HG03025 (cell line): ENCODE data around the gene CD58.
"Not testable (repeated sequence)": the region's sequence is repeated elsewhere in the genome, so short reads cannot be mapped to it uniquely, and the experiment has no call there.

Experiments
- ATAC-seq: cut with Tn5 transposase; IDR thresholded peaks from one replicate; pipeline ENCODE4 v1.9.1; 2021; ENCODE audit warnings: mild to moderate bottlenecking, moderate library complexity; ENCODE audit not compliant: unreplicated experiment, low FRiP score

Gene CD58, protein sequence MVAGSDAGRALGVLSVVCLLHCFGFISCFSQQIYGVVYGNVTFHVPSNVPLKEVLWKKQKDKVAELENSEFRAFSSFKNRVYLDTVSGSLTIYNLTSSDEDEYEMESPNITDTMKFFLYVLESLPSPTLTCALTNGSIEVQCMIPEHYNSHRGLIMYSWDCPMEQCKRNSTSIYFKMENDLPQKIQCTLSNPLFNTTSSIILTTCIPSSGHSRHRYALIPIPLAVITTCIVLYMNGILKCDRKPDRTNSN

DNA sequence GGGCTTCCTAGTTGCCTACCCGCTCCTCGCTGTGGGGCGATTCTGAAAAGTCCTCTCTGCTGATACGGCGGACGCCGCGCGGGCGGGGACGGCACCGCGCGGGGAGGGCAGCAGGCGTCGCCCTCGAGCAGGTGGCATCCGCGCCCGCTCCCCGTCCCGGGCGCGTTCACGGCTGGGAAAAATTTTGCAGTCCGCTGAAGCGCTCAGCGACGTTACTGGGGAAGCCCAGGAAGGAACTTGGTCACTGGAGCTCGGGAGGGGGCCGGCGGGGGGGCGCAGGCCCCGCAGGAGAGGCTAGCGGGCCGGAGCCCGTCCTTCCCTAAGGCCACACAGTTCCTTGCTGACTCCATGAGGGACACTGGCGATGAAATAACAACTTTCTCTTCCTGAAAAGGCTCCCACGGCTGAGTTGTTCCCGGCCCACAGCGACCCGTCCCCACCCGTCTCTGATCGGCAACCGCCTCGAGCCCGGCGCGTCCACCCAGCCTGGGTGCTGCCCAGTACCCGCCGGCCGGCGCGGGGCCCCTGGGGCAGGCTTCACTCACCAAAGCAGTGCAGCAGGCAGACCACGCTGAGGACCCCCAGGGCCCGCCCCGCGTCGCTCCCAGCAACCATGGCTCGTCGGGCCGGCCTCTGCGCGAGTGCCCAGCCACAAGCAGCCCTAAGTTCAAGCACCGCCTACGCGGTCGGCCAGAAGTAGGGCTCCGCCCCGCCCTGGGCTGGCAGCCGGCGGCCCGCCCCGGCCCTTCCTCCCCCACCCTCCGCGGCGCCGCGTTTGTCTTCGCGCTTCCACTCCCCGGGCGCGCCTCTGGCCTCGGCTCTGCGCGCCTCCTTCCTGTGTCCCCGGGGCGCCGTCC lies at the start of gene CD58:
Gene CD58 (minus strand): TSS at position 669 of the 857 bp plus-strand sequence. CDS start 54 bp downstream, at position 615.
- ATAC-seq = peak; percentile 61

DNA sequence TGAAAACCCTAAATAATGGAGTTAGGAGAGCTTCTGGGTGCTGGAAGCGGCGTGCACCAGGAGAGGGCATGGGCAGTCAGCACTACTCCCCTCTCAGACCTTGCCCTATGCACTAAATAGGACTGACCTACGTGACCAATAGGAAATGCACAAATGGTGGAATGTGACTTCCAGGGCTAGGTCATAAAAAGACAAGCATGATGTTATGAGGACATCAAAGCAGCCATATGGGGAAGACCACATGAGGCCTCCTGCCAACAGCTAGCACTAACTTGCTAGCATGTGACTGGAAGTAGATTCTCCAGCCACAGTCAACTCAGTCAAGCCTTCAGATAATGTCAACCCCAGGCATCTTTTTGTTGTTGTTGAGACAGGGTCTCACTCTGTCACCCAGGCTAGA lies 49.6 kb upstream of the CD58 start:
- ATAC-seq = not testable (repeated sequence)

DNA sequence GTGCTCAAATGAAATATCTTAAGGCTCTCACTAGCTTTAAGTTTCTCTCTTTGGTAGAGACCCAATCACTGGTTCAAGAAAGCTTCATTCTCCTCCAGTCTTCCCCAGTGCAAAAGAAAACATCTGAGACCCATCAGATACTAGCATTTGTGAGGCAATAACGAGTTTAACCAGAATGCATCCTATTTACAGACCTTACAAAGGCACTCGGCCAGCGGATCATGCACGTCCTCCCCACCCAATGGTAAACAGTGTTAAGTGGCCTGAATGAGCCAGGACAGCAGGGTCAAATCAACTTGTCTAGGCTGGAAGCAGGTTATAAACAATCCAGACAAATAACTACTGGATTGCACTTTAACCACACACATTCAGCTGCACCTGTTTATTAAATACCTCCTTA lies 48.3 kb upstream of the CD58 start:
- not testable (repeated sequence) for ATAC-seq

DNA sequence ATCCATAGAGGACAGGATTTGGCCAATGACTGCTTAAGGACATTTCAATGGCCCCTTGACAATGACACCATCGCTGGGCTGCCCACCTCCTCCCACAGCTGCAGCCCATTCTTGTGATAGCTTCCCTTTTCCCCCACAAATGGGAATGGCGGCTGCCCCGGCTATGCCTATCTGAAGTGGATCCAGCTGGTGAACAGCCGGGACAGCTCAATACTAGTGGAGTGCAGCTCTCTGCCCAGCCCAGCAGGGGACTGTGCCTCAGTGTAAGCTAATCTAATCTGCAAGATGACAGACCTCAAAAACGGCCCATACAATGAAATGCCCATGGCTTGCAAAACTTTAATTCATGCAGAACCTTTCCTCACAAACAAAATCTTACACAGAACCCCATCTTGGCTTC lies 47.0 kb upstream of the CD58 start:
- not testable (repeated sequence) for ATAC-seq

DNA sequence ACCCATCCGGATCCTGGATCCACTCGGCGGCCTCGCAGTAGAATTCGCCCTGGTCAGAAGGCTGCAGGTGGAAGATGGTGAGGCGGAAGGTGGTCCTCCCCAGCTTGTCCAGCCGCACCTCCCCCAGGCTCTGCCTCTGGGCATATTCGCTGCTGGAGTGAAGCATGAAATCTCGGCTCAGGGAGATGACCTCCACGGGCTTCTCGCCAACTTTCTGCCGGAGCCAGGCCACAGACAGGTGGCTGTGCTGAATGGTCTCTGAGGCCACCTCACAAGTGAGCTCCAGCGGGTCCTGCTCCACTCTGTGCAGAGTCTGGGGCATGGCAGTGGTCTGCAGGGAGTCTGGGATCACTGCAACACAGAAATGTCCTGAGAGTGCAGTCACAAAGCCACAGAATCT lies 43.0 kb upstream of the CD58 start:
- not testable (repeated sequence) for ATAC-seq

DNA sequence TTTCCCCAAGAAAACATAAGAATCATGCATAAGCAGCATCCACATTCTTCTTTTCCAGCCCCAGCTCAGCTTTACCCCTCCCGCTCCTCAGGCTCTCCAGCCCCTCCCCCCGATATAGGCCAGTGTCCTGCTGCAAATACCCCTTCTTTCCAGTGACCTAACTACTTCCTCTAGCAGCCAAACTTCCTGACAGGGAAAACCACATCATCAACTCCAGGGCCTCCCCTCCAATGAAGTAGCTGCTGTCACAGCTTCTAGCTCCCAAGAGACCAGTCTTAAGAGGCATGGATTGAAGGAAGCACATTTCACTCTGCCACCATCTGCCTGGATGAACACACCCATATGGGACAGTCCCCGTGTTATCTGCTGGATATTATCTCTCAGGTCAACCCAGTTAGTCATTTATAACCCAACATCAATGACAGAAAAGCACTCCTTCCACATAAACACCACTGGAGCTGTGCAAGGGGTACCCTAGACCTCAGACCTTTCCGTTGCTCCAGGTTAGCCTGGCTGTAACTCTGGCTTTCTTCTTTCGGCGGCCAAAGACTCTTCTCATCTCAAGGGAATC lies 39.1 kb upstream of the CD58 start:
- not testable (repeated sequence) for ATAC-seq

DNA sequence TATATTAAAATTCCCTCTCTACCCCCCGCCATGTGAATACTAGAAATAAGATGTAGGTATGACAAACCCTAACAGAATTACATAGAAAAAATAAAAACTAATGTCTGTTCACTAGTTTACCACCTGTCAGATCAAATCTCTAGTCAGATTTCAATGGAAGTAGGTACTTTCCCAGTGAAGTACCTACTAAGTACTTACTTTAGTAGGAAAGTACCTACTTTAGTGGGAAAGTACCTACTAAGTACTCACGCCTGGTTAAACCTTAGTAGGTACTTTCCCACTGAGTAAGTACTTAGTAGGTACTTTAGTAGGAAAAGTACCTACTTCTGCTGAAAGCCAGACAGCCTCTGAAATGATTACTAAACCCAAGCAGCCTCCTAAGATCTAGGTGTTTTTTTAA lies 38.0 kb upstream of the CD58 start:
- not testable (repeated sequence) for ATAC-seq

DNA sequence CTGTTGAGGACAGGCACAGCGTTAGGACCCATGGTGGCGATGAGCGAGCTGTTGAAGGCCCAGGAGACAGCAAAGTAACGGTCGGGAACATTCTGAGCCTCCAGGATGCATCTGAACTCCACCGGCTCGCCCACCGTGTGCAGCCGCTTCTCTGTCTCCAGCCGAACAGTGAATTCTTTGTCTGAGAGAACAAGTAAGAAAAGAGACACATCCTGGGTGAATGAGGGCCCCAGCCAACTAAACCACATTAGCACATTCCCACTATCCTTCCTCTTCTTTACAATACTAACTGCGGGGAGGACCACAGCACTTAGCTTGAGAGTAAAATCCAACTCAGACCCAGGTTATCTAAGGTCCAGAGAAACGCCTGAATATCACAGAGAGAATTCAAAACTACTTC lies 37.3 kb upstream of the CD58 start:
- ATAC-seq = not testable (repeated sequence)

DNA sequence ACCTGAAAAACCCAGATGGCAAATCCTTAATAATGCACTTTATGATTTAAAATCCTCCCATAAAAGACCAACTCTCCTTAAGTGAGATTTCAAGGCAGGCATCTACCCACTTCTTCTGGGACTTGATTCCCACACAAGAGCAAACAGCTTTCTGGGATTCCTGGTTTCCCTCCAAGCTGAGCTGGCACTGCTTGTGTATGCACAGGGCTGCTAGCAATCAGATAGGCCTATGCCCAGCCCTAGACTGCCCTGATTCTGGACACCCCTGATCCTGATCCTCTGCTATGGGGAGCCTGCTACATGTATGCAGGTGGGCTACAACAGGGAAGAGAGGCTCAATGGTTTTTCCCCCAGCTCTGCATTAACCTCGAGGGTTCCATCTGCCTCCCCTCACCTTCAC lies 36.6 kb upstream of the CD58 start:
- ATAC-seq = not testable (repeated sequence)

DNA sequence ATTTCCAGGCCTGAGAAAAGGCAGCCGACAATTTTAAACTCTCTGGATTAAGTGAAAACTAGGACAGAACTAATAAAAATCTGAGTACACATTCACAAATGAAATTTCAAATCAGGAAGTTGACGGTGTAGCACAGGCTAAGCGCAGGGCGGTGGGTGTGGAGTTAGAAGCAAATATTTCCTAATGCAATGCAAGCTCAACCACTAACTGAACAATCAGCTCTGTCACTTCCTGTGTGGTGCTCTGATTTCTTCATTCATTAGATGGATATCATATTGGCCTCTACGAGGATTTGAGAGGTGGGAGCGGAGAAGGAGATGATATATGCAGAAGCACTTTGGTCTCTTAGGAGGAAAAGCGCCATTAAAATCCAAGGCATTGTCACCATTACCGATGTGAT lies 35.2 kb upstream of the CD58 start:
- ATAC-seq = not testable (repeated sequence)

DNA sequence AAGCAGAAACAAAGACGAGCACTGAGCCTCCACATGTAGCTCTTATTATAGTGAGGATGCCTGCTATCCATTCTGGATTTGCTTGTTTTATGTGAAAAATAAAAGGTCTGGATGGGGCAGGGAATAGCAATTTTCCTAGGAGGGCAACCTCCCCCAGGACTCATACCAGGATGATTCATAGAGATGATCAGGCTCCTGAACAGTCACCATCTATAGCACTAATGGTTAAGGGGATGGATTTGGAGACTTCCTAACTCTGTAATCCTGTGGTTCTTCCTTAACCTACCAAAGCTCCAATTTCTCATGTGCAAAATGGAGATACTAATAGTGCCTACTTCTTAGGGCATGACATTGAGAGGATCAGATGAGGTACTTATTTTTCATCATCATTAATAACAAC lies 34.5 kb upstream of the CD58 start:
- no peak for ATAC-seq

DNA sequence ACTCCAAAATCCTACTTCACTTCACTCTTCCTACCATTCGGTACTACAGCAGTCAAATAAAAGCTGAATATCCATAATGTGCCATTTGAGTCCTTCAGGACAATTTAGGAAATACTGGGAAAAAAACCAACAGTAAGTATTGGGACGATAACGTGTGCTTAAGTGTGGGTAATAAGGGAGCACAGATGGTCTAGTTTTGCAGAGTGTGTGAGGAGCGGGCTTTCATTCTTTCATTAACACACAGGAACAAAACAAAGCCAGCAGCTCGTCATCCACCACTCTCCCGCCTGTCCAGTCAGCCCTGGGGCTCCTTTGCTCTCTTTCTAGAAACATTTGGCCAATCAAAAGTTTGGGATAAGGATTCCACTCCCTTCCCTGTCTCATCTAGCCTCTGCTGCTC lies 33.6 kb upstream of the CD58 start:
- not testable (repeated sequence) for ATAC-seq

DNA sequence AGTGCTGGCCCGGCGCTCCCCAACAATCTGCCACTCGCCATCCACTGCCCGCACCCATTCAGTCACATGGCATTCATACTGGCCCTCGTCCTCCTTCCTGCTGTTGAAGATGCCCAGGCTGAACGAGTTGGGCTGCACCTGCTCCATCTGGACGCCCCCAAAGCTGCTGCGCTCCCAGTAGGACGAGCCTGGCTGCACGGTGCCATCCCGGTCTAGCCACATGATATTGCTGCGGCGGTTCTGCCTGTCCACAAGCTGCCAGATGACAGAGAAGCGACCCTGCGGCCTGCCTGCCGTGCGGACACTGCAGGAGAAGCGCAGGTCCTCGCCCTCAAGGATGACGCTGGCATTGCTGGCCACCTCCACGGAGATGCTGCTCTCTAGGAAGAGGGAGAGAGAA lies 32.8 kb upstream of the CD58 start:
- not testable (repeated sequence) for ATAC-seq

DNA sequence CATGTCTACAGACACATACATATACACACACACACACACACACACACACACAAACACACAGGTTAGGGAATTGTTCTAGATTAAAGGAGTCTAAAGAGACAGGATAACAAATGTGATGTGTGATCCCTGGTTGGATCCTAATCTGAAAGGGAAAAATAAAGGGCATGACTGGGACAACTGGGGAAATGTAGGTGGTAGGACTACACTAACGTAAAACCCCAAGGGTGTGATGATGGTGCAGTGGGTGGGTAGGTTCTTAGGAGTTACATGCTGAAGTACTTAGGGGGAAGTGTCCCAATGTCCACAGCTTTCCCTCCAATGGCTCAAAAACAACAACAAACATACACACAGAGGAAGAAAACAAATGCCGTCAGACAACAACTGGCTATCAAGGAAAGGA lies 28.5 kb upstream of the CD58 start:
- not testable (repeated sequence) for ATAC-seq

DNA sequence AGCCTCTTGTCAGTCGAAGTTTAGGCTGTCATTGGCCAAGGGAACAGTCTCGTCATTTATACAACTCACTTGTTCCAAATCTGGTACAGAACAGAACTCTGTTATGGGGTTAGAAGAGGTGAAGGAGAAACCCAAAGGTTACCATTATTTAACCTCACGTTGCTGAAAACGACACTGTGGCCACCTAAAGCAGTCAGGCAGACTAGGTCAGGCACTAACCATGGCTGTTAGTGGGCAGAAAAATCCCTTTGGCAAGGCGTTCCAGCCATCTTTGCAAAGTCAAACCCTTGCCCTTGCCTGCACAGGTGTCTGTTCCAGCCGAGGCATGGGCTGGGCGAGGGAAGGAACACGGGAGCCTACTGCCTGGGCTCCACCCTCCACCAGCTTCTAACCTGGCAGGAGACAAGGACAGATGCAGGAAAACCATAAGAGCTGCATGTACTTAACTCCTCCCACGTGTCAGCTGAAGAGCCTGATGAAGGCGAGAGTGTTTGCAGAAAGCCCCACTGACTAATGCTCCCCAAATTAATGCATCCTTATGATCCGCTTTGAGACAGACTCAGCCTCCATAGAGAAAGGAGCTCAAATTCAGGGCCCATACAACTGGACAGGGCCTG lies 27.7 kb upstream of the CD58 start:
- not testable (repeated sequence) for ATAC-seq

DNA sequence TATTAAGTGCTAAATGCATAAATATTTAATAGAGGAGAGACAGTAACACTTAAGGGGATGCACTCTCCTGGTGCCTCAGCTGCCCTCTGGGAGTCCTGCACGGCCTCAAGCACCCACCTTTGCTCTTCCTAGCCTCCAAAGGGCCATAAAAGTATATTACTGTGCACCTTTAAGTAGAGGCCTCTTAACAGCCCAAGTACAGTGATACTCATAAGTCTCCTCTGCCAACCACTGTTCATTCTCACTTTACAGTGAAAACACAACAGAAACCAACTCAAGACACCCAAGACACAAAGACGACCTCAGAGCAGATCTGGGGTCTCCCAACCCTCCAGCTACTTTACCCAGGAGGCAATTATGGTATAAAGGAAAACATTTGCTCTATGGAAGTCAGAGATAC lies 26.6 kb upstream of the CD58 start:
- ATAC-seq = peak; percentile 61

DNA sequence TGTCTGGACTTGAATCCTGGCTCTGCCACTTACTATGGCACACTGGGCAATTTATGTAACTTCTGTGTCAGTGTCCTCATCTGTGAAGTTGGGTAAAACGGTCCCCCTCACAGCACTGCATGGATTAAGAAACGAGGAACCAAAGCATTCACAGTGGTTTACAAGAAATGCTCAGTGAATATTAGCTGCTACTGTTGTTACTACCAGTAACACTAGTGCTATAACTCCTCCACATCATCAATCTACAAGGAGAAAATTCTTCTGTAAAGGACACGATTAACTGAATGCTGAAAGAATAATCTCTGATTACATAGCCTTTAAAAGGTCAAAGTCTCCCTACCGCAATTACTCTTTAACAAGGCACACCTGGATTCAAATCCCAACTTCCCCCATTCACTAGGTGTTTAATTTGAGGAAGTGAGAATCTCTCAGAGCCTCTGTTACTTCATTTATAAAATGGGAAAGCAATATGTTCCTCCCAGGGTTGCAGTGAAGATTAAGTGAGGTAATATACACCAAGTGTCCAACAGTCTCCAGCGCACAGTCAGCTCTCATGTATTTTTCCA lies 26.0 kb upstream of the CD58 start:
- ATAC-seq = not testable (repeated sequence)

DNA sequence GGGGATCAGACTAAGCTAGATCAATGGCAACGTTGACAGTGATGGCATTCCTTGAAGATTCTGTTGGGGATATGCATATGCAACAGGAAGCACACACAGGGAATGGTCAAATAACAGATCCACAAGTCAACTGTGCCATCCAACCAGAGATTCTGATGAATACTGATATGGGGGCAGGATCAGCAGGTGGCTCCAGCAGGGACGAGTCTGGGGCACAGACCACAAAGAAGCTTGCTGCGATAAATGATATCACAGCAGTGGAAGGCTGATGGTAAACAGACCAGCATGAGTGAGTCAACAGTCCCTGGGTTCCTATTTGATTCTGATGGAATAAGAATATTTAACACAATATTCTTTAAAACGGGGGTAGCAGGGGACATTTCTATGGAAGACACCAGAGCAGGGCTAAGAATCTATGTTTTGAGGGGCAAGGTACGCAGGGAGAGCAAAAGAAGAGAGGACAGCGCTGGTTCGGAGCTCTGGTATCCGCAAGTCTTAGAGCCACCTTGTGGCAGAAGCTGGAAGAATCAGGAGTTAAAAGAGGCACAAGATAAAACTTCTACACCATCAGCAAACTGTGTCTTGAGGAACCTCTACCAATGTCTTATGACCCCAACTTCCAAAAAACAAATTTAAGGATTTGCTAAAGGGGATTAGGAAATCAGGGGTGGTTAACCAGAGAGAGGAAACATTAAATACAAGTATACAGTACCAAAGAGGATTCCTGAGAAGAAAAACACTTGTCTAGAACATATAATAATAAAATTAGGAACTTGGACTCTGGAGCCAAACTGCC lies 25.3 kb upstream of the CD58 start:
- not testable (repeated sequence) for ATAC-seq

DNA sequence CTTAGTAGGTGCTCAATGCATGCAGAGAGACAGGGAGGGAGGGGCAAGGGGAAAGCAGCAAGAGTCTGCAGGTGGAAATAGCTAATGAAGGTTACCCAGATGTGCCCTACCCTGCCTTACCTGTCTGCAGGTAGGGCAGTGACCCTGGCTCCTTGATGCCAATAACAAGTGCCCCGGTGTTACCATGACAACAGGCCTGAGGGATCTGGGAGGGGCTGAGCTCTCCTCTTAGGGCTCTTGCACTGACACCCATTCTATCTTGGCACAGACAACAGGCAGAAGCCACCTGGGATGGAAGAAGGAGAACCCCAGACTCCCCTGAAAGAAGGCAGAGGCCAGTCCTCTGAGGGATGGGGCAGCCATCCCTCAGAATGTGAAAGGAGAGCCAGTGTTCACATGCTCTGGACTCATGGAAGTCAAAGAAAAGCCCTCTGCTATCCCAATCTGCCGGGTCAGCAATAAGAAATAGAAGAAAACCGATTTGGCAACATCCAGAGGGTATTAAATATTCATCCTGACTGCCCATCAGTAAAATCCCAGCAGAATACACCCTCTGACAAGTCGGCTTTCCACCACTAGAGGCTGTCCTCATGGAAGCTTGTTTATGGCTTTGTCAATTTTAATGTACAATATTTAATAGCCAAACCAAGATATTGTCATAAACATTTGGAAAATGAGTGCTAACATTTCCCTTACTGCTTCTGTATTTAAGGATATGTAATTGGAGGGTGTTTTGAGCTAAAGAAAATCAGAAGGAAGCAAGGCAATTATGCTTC lies 24.4 kb upstream of the CD58 start:
- not testable (repeated sequence) for ATAC-seq
